DOHH2 (cell line): ENCODE data around the gene SUPT5H.

Experiments used
- H3F3A ChIP-seq: fragments of 200-600 bp; sonication (generic), shearing (Covaris generic); 2 replicates; pipeline ENCODE4 v1.6.0; 2016; ENCODE audit warnings: antibody characterized with exemption, mild to moderate bottlenecking; ENCODE audit not compliant: control insufficient read depth, insufficient read depth
- H3K27ac ChIP-seq: fragments of 200-600 bp; sonication (generic); 2 replicates; pipeline ENCODE4 v1.5.1; 2014; ENCODE audit warnings: low read depth, mild to moderate bottlenecking, low read length, moderate library complexity
- H3K27me3 ChIP-seq: fragments of 200-600 bp; sonication (generic); 2 replicates; pipeline ENCODE4 v1.6.1; 2014; ENCODE audit warnings: mild to moderate bottlenecking, low read length, mixed read lengths; ENCODE audit not compliant: control insufficient read depth
- H3K36me3 ChIP-seq: fragments of 200-600 bp; sonication (generic); 2 replicates; pipeline ENCODE4 v1.6.1; 2014; ENCODE audit warnings: mild to moderate bottlenecking, low read length, moderate library complexity, mixed read lengths; ENCODE audit not compliant: control insufficient read depth
- H3K4me1 ChIP-seq: fragments of 200-600 bp; sonication (generic); 2 replicates; pipeline ENCODE4 v1.6.1; 2014; ENCODE audit warnings: mild to moderate bottlenecking, low read length, mixed read lengths; ENCODE audit not compliant: control insufficient read depth
- H3K4me2 ChIP-seq: fragments of 200-600 bp; sonication (generic); 2 replicates; pipeline ENCODE4 v1.6.0; 2014; ENCODE audit warnings: mild to moderate bottlenecking, low read length, moderate library complexity
- H3K4me3 ChIP-seq: fragments of 200-600 bp; sonication (generic); 2 replicates; pipeline ENCODE4 v1.5.1; 2014; ENCODE audit warnings: mild to moderate bottlenecking, low read length, mixed read lengths
- H3K79me2 ChIP-seq: fragments of 200-600 bp; sonication (generic); 2 replicates; pipeline ENCODE4 v1.6.1; 2014; ENCODE audit warnings: mild to moderate bottlenecking, low read length, mixed read lengths; ENCODE audit not compliant: control insufficient read depth
- H3K9me2 ChIP-seq: fragments of 200-600 bp; sonication (generic); replicated peaks from 2 replicates; pipeline ENCODE4 v1.6.1; 2014; ENCODE audit warnings: mild to moderate bottlenecking, low read length, mixed read lengths; ENCODE audit not compliant: control insufficient read depth
- H3K9me3 ChIP-seq: fragments of 200-600 bp; sonication (generic); 2 replicates; pipeline ENCODE4 v1.6.1; 2014; ENCODE audit warnings: antibody characterized with exemption, low read length, mixed read lengths; ENCODE audit not compliant: control insufficient read depth, insufficient read depth
- H4K20me1 ChIP-seq: fragments of 200-600 bp; sonication (generic); 2 replicates; pipeline ENCODE4 v1.6.0; 2014; ENCODE audit warnings: low read depth, mild to moderate bottlenecking, antibody characterized with exemption, low read length, moderate library complexity; ENCODE audit not compliant: control insufficient read depth, insufficient read depth
- CTCF ChIP-seq: fragments of 200-600 bp; sonication (generic); IDR thresholded peaks from one replicate; pipeline ENCODE4 v1.5.1; 2014; ENCODE audit warnings: antibody characterized with exemption, mild to moderate bottlenecking, low read depth, low read length; ENCODE audit not compliant: poor library complexity, severe bottlenecking
- EZH2phosphoT487 ChIP-seq: fragments of 200-600 bp; sonication (generic); IDR thresholded peaks from 2 replicates; pipeline ENCODE4 v1.6.1; 2017; ENCODE audit warnings: borderline replicate concordance, mild to moderate bottlenecking, antibody characterized with exemption, low read length, moderate library complexity, mixed read lengths

SUPT5H gene

GRCh38 chr19:39407410-39407659 is 38.0 kb upstream of the SUPT5H start:
- Histone ChIP-seq H3K27me3 (no peaks in the 10 kb centered on the region), H3K4me2 (peak overlapping the region; percentile 97), H3K4me1 (peaks cover 68% of the 10 kb centered on the region), H3K4me3 (peak overlapping the region; percentile 99), H4K20me1 (peaks cover 7% of the 10 kb centered on the region), H3K79me2 (peaks cover 53% of the 10 kb centered on the region), H3K36me3 (peaks cover 36% of the 10 kb centered on the region), H3F3A (peaks cover 48% of the 10 kb centered on the region), H3K9me3 (no peaks in the 10 kb centered on the region), H3K27ac (peak overlapping the region; percentile 97), H3K9me2 (no peaks in the 10 kb centered on the region)
- TF ChIP-seq CTCF (no peak), EZH2phosphoT487 (no peak)

GRCh38 chr19:39407660-39408391 is 37.6 kb upstream of the SUPT5H start:
- Histone ChIP-seq H3K27ac (peak overlapping the region; percentile 97), H3K4me1 (peaks cover 63% of the 10 kb centered on the region), H3K4me3 (peak overlapping the region; percentile 99), H3K27me3 (no peaks in the 10 kb centered on the region), H3K4me2 (peak overlapping the region; percentile 97), H4K20me1 (peaks cover 7% of the 10 kb centered on the region), H3F3A (peaks cover 47% of the 10 kb centered on the region), H3K9me2 (no peaks in the 10 kb centered on the region), H3K9me3 (no peaks in the 10 kb centered on the region), H3K36me3 (peaks cover 36% of the 10 kb centered on the region), H3K79me2 (peaks cover 54% of the 10 kb centered on the region)
- TF ChIP-seq CTCF = no peak
- TF ChIP-seq EZH2phosphoT487 = no peak

GRCh38 chr19:39408392-39409207 is 36.8 kb upstream of the SUPT5H start:
- Histone ChIP-seq H3K36me3 (peaks cover 38% of the 10 kb centered on the region), H3K79me2 (peaks cover 54% of the 10 kb centered on the region), H3K4me1 (peaks cover 57% of the 10 kb centered on the region), H3K27me3 (no peaks in the 10 kb centered on the region), H3K9me3 (no peaks in the 10 kb centered on the region), H4K20me1 (peaks cover 7% of the 10 kb centered on the region), H3K4me3 (peak overlapping the region; percentile 99), H3F3A (peaks cover 46% of the 10 kb centered on the region), H3K9me2 (no peaks in the 10 kb centered on the region), H3K4me2 (peak overlapping the region; percentile 97), H3K27ac (peak overlapping the region; percentile 97)
- no peak for TF ChIP-seq CTCF
- no peak for TF ChIP-seq EZH2phosphoT487
